Skeletal muscle tissue (tissue), 4 donors: ENCODE results near the gene TANC1. TPM values are rescaled to one million over a fixed set of nuclear protein-coding genes. Genes with fewer than 3 reads are reported as not detected.

Experiments used
- H3K27ac ChIP-seq: one replicate; pipeline ENCODE4 v1.7.0; 2013; ENCODE audit warnings: mild to moderate bottlenecking, low read depth, low read length, inconsistent platforms
- H3K27me3 ChIP-seq, 3 donors: one replicate each; pipeline ENCODE4 v1.7.0; 2013; ENCODE audit warnings: low read length in 3 of 3; ENCODE audit not compliant: control insufficient read depth in 3 of 3, insufficient read depth in 3 of 3
- H3K36me3 ChIP-seq, 3 donors: one replicate each; pipeline ENCODE4 v1.7.0; 2013; ENCODE audit warnings: low read length in 3 of 3; ENCODE audit not compliant: control insufficient read depth in 3 of 3, insufficient read depth in 3 of 3
- H3K4me1 ChIP-seq, 3 donors: one replicate each; pipeline ENCODE4 v1.7.0; 2013; ENCODE audit warnings: low read length in 3 of 3, mild to moderate bottlenecking in 3 of 3; ENCODE audit not compliant: control insufficient read depth in 3 of 3, insufficient read depth in 3 of 3
- H3K4me3 ChIP-seq, 3 donors: one replicate each; pipeline ENCODE4 v1.7.0; 2013; ENCODE audit warnings: low read length in 3 of 3
- H3K9ac ChIP-seq, 3 donors: one replicate each; pipeline ENCODE4 v1.7.0; 2013; ENCODE audit warnings: low read length in 3 of 3, mild to moderate bottlenecking in 3 of 3, moderate library complexity in 2 of 3, low read depth in 1 of 3
- H3K9me3 ChIP-seq, 3 donors: one replicate each; pipeline ENCODE4 v1.7.0; 2013; ENCODE audit warnings: low read length in 3 of 3; ENCODE audit not compliant: control insufficient read depth in 3 of 3
- total RNA-seq: library from RNA; depleted of rRNA; stranded (reverse); fragments of >200 nt; gene quantifications from one replicate; pipeline ENCODE4 v1.2.3, GENCODE V29; 2014
- donor health status: Osteomylitis.

Gene TANC1
- total RNA-seq, 1 donor from 2014 or later, result 38.1 TPM

GRCh38 chr2:159077869-159078268, 109.4 kb downstream of the TANC1 start:
- Histone ChIP-seq H3K9ac (no peak overlapping the region), H3K4me1 (no peaks in the 10 kb centered on the region), H3K4me3 (no peak overlapping the region), H3K36me3 (no peaks in the 10 kb centered on the region), H3K27me3 (no peaks in the 10 kb centered on the region), H3K9me3 (no peaks in the 10 kb centered on the region), H3K27ac (no peak overlapping the region)

DNA sequence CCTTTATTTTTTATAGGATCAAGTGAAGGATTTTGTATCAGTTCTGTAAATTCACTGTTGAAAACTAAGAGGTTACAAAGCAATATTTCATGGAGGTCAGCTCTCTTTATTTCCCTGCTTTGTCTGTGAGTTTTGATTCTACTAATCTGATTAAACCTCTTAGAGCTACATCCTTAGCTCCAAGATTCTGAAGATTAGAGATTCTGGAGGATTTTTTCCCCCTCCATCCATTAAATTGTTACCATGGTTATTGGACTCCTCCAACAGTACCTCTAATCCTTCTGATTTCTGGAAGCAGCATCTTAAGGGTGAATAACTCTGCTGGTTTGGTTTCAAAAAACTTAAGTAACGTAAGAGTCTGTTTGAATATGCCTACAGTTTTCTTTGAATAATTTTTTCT, 110.0 kb downstream of the TANC1 start:
- H3K9me3 ChIP-seq, result no peaks in the 10 kb centered on the region
- H3K9ac ChIP-seq, result no peak overlapping the region

DNA sequence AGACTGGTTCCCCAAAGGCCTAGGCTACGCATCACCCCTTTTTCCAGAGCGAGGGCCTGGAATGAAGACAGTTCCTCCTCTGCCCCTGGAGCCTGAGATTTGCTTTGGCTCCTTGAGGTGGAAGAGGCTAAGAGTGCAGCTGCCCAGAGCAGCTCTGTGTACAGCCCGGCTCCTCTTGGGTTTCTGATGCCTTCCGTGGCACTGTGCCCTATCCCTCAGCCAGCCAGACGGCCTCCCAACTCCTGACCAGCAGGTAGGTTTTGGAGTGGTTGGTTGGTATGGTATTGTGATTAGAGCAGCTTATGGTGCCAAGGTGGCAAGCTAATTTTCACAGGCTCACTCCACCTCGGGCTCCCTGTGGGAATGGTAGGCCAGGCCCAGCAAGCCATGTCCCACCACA, 112.2 kb downstream of the TANC1 start:
- Histone ChIP-seq H3K27me3 (no peaks in the 10 kb centered on the region), H3K9me3 (no peaks in the 10 kb centered on the region), H3K4me3 (no peak overlapping the region), H3K27ac (no peak overlapping the region), H3K36me3 (no peaks in the 10 kb centered on the region), H3K9ac (no peak overlapping the region), H3K4me1 (peaks cover 3 to 7% (median 4%) of the 10 kb centered on the region in 3 donors)

More for the DNA sequence above, 110.0 kb downstream of the TANC1 start:
- Histone ChIP-seq H3K27me3 (no peaks in the 10 kb centered on the region), H3K4me1 (no peaks in the 10 kb centered on the region), H3K4me3 (no peak overlapping the region), H3K36me3 (no peaks in the 10 kb centered on the region), H3K27ac (no peak overlapping the region)

GRCh38 chr2:159082119-159082518, 113.7 kb downstream of the TANC1 start:
- no peaks in the 10 kb centered on the region for H3K27me3 ChIP-seq
- no peaks in the 10 kb centered on the region for H3K36me3 ChIP-seq
- peaks cover 4 to 13% (median 6%) of the 10 kb centered on the region in 3 donors for H3K4me1 ChIP-seq
- H3K4me3 ChIP-seq, result no peak overlapping the region
- no peak overlapping the region for H3K27ac ChIP-seq
- H3K9me3 ChIP-seq, result no peaks in the 10 kb centered on the region
- H3K9ac ChIP-seq, result no peak overlapping the region

- H3K4me3 ChIP-seq, result no peak overlapping the region
- peaks cover 9 to 18% (median 12%) of the 10 kb centered on the region in 3 donors for H3K4me1 ChIP-seq
- H3K9me3 ChIP-seq, result no peaks in the 10 kb centered on the region
- no peaks in the 10 kb centered on the region for H3K27me3 ChIP-seq
- no peaks in the 10 kb centered on the region for H3K36me3 ChIP-seq
- no peak overlapping the region for H3K9ac ChIP-seq
- peak overlapping the region; percentile 64 for H3K27ac ChIP-seq
These were observed 116.2 kb downstream of the TANC1 start for GRCh38 chr2:159084384-159085370.

GRCh38 chr2:159086342-159086741, 117.9 kb downstream of the TANC1 start:
- no peak overlapping the region for H3K4me3 ChIP-seq
- H3K9me3 ChIP-seq, result no peaks in the 10 kb centered on the region
- no peak overlapping the region for H3K27ac ChIP-seq
- H3K36me3 ChIP-seq, result no peaks in the 10 kb centered on the region
- peaks cover 21 to 29% (median 27%) of the 10 kb centered on the region in 3 donors for H3K4me1 ChIP-seq
- H3K9ac ChIP-seq, result no peak overlapping the region
- H3K27me3 ChIP-seq, result no peaks in the 10 kb centered on the region

DNA sequence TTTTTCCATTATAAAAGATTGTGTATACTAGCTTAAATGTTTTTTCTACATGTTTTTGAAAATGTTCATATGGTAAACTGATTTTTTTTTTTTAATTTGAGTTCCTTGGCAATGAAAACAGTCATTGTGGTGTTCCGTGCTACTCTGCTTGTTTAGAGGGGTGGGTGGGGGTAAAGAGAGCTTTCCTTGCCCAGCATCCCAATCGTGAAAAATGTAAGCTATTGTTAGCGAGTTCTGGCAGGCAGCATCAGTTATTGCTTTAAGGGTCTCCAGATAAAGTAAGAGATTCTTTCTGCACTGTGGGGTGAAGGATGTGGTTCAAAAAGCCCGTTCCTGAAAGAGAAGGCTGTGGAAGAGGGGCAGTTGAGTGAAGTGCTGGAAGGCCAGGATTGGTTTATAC, 118.4 kb downstream of the TANC1 start:
- Histone ChIP-seq H3K4me1 (peaks cover 22 to 32% (median 29%) of the 10 kb centered on the region in 3 donors), H3K27ac (no peak overlapping the region), H3K36me3 (no peaks in the 10 kb centered on the region), H3K4me3 (no peak overlapping the region), H3K27me3 (no peaks in the 10 kb centered on the region), H3K9me3 (no peaks in the 10 kb centered on the region), H3K9ac (no peak overlapping the region)

DNA sequence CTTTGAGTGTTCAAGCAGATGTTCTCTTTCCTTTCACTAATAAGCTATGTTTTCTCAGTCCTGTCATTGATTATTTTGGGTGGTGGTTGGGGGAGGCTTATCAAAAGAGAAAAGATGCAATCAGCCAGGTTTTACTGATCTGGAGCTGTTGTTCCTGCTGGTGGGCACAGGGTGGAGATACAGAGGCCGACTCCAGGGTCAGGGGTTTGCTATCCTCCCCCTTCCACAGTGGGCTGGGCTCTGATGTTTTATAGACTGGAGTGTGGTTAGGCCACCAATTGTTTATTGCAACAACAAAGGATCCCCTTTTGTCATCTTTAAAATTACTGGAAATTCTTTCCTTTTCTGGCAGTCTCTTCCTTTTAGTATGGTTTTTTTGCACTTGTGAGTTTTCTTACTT, 120.5 kb downstream of the TANC1 start:
- H3K4me1 ChIP-seq, result peaks cover 35 to 36% (median 35%) of the 10 kb centered on the region in 3 donors
- no peak overlapping the region for H3K4me3 ChIP-seq
- H3K9me3 ChIP-seq, result no peaks in the 10 kb centered on the region
- H3K9ac ChIP-seq, result no peak overlapping the region
- H3K27me3 ChIP-seq, result no peaks in the 10 kb centered on the region
- H3K36me3 ChIP-seq, result no peaks in the 10 kb centered on the region
- no peak overlapping the region for H3K27ac ChIP-seq

GRCh38 chr2:159089543-159089942, 121.1 kb downstream of the TANC1 start:
- H3K27me3 ChIP-seq, result no peaks in the 10 kb centered on the region
- no peak overlapping the region for H3K4me3 ChIP-seq
- peak overlapping the region in 1 of 3 donors; percentile 2 for H3K9ac ChIP-seq
- peak overlapping the region; percentile 39 for H3K27ac ChIP-seq
- no peaks in the 10 kb centered on the region for H3K9me3 ChIP-seq
- H3K4me1 ChIP-seq, result peaks cover 38 to 41% (median 41%) of the 10 kb centered on the region in 3 donors
- no peaks in the 10 kb centered on the region for H3K36me3 ChIP-seq

DNA sequence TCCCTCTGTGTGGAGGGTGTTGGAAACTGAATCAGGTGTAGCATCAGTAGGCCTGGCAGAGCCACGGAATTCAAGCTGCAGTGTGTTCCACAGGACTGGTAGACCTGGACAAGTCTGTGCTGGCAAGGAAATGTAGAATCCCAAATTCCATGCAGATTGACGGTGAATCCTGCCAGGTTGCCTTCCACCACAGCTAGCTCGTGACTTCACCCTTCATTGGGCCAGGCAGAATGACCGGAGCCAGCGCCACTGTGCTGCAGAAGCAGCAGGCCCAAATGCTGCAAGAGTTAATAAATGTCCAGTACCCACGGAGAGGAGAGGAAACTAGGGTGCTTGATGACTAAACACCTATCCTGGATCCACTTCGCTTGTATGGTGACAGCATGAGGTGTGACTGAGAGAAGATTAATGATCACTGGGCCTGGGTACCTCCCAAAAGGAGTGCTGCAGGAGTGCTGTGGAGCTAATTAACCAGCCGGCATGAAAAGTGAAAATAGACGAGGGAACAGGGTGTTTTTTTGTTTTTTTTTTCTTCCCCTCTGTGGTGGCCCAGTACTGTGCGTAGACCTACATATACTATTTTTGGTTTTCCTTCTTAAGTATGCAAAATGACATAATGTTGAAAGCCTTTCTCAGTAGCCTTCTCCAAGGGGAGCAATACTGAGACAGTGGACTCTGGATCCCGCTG, 122.2 kb downstream of the TANC1 start:
- no peak overlapping the region for H3K4me3 ChIP-seq
- H3K36me3 ChIP-seq, result no peaks in the 10 kb centered on the region
- H3K9me3 ChIP-seq, result no peaks in the 10 kb centered on the region
- H3K9ac ChIP-seq, result no peak overlapping the region
- no peaks in the 10 kb centered on the region for H3K27me3 ChIP-seq
- H3K27ac ChIP-seq, result no peak overlapping the region
- H3K4me1 ChIP-seq, result peaks cover 34 to 39% (median 39%) of the 10 kb centered on the region in 3 donors
